Spinal cord (tissue), 10 donors: Measurements from ENCODE around the gene WIPF3. TPM values are rescaled to one million over a fixed set of nuclear protein-coding genes. Genes with fewer than 3 reads are reported as not detected.

Source experiments
- DNase-seq, 6 donors: peaks; one replicate each; pipeline versions ENCODE4 v3.0.0 to v3.0.0-alpha.2; 2013 to 2015; ENCODE audit warnings: low spot score in 6 of 6, low read depth in 4 of 6
- H3K27ac ChIP-seq: one replicate; pipeline ENCODE4 v1.5.1; 2013; ENCODE audit warnings: low read depth, low read length, control low read depth
- H3K27me3 ChIP-seq: one replicate; pipeline ENCODE4 v1.6.1; 2013; ENCODE audit warnings: low read length; ENCODE audit not compliant: control insufficient read depth, insufficient read depth
- H3K36me3 ChIP-seq: one replicate; pipeline ENCODE4 v1.6.1; 2013; ENCODE audit warnings: low read length; ENCODE audit not compliant: control insufficient read depth, insufficient read depth
- H3K4me1 ChIP-seq: one replicate; pipeline ENCODE4 v1.6.1; 2013; ENCODE audit warnings: low read length; ENCODE audit not compliant: control insufficient read depth, insufficient read depth
- H3K4me3 ChIP-seq: one replicate; pipeline ENCODE4 v1.5.1; 2013; ENCODE audit warnings: low read depth, low read length, control low read depth
- H3K9me3 ChIP-seq: one replicate; pipeline ENCODE4 v1.6.1; 2013; ENCODE audit warnings: low read length; ENCODE audit not compliant: control insufficient read depth, insufficient read depth
- WGBS: methylation state at CpG from one replicate; pipeline ENCODE4 v1.1.5; 2013; ENCODE audit warnings: missing lambda C conversion rate; ENCODE audit not compliant: insufficient coverage; 5-methylcytosine and 5-hydroxymethylcytosine counted together
- polyA plus RNA-seq, 2 donors: library from polyadenylated mRNA; unstranded; fragments of 120-200 nt; gene quantifications; one replicate each; pipeline ENCODE4 v1.2.1, GENCODE V29; 2013; ENCODE audit not compliant: insufficient read length in 2 of 2
- total RNA-seq, 2 donors: library from RNA; depleted of rRNA in 1 of 2; stranded (reverse); fragments of 120-200 nt in 1 of 2; fragments of >200 nt in 1 of 2; gene quantifications; one replicate each; pipeline versions ENCODE4 v1.2.3 to v1.2.4, GENCODE V29; 2013 to 2014
- donor health status: healthy.

The WIPF3 gene
- total and polyA plus RNA-seq, 4 donors: 4.5 to 17.8 (median 11.1) TPM

GRCh38 chr7:29825775-29826529 lies 19.6 kb downstream of the WIPF3 start:
- no peak overlapping the region for H3K27ac ChIP-seq
- H3K4me3 ChIP-seq: no peak overlapping the region
- no peaks in the 10 kb centered on the region for H3K36me3 ChIP-seq
- DNase-seq: no peak
- H3K4me1 ChIP-seq: no peaks in the 10 kb centered on the region
- 87% methylated on average over 6 of the region's 7 CpGs for WGBS
- H3K9me3 ChIP-seq: peaks cover 3% of the 10 kb centered on the region
- no peaks in the 10 kb centered on the region for H3K27me3 ChIP-seq

- no peak for DNase-seq
- Histone ChIP-seq H3K36me3 (no peaks in the 10 kb centered on the region), H3K27ac (no peak overlapping the region), H3K9me3 (peaks cover 2% of the 10 kb centered on the region), H3K4me3 (no peak overlapping the region), H3K4me1 (no peaks in the 10 kb centered on the region), H3K27me3 (no peaks in the 10 kb centered on the region)
- WGBS: no CpG with 5 or more reads among the region's 2 CpGs
Measured at GRCh38 chr7:29826530-29826822, 20.2 kb downstream of the WIPF3 start.

- Histone ChIP-seq H3K36me3 (no peaks in the 10 kb centered on the region), H3K27ac (no peak overlapping the region), H3K4me1 (no peaks in the 10 kb centered on the region), H3K9me3 (no peaks in the 10 kb centered on the region), H3K27me3 (no peaks in the 10 kb centered on the region), H3K4me3 (no peak overlapping the region)
- DNase-seq: no peak
Measured at GRCh38 chr7:29826904-29827303, 20.6 kb downstream of the WIPF3 start.

- Histone ChIP-seq H3K36me3 (peaks cover 2% of the 10 kb centered on the region), H3K27ac (no peak overlapping the region), H3K9me3 (no peaks in the 10 kb centered on the region), H3K4me1 (no peaks in the 10 kb centered on the region), H3K27me3 (no peaks in the 10 kb centered on the region), H3K4me3 (no peak overlapping the region)
- DNase-seq: no peak
- 98% methylated on average over 4 of the region's 6 CpGs for WGBS
Measured at GRCh38 chr7:29831705-29832104, 25.4 kb downstream of the WIPF3 start.

GRCh38 chr7:29833929-29834328 lies 27.6 kb downstream of the WIPF3 start:
- no peak overlapping the region for H3K27ac ChIP-seq
- DNase-seq: peak in 1 of 6 donors; percentile 42
- 62% methylated on average over 2 of the region's 2 CpGs for WGBS
- peaks cover 2% of the 10 kb centered on the region for H3K36me3 ChIP-seq
- no peaks in the 10 kb centered on the region for H3K27me3 ChIP-seq
- no peaks in the 10 kb centered on the region for H3K9me3 ChIP-seq
- H3K4me3 ChIP-seq: no peak overlapping the region
- no peaks in the 10 kb centered on the region for H3K4me1 ChIP-seq

- no peaks in the 10 kb centered on the region for H3K9me3 ChIP-seq
- H3K27me3 ChIP-seq: no peaks in the 10 kb centered on the region
- no peak overlapping the region for H3K4me3 ChIP-seq
- no peaks in the 10 kb centered on the region for H3K4me1 ChIP-seq
- no peak for DNase-seq
- H3K36me3 ChIP-seq: peaks cover 2% of the 10 kb centered on the region
- no peak overlapping the region for H3K27ac ChIP-seq
- 90% methylated on average over 6 of the region's 12 CpGs for WGBS
Measured at GRCh38 chr7:29835718-29836117, 29.4 kb downstream of the WIPF3 start.

- Histone ChIP-seq H3K4me3 (no peak overlapping the region), H3K27ac (no peak overlapping the region), H3K36me3 (peaks cover 2% of the 10 kb centered on the region), H3K27me3 (no peaks in the 10 kb centered on the region), H3K4me1 (peaks cover 7% of the 10 kb centered on the region), H3K9me3 (no peaks in the 10 kb centered on the region)
- DNase-seq: peak in 1 of 6 donors; percentile 15
- WGBS: 71% methylated on average over 5 of the region's 7 CpGs
Measured at GRCh38 chr7:29839302-29839701, 33.0 kb downstream of the WIPF3 start.

- WGBS: 85% methylated on average over 3 of the region's 3 CpGs
- no peak for DNase-seq
- Histone ChIP-seq H3K27ac (no peak overlapping the region), H3K27me3 (no peaks in the 10 kb centered on the region), H3K4me3 (no peak overlapping the region), H3K4me1 (peaks cover 7% of the 10 kb centered on the region), H3K36me3 (peaks cover 2% of the 10 kb centered on the region), H3K9me3 (no peaks in the 10 kb centered on the region)
Measured at GRCh38 chr7:29839921-29840320, 33.6 kb downstream of the WIPF3 start.

- no peak overlapping the region for H3K27ac ChIP-seq
- peaks cover under 1% of the 10 kb centered on the region for H3K36me3 ChIP-seq
- no peak for DNase-seq
- 88% methylated on average over 6 of the region's 6 CpGs for WGBS
- peaks cover 7% of the 10 kb centered on the region for H3K4me1 ChIP-seq
- no peaks in the 10 kb centered on the region for H3K9me3 ChIP-seq
- no peaks in the 10 kb centered on the region for H3K27me3 ChIP-seq
- no peak overlapping the region for H3K4me3 ChIP-seq
Measured at GRCh38 chr7:29840701-29841100, 34.4 kb downstream of the WIPF3 start.

GRCh38 chr7:29841926-29842701 lies 35.8 kb downstream of the WIPF3 start:
- Histone ChIP-seq H3K4me3 (no peak overlapping the region), H3K27me3 (no peaks in the 10 kb centered on the region), H3K9me3 (no peaks in the 10 kb centered on the region), H3K36me3 (no peaks in the 10 kb centered on the region), H3K4me1 (peaks cover 7% of the 10 kb centered on the region), H3K27ac (no peak overlapping the region)
- peak in 2 of 6 donors; percentile 23 to 57 for DNase-seq
- 76% methylated on average over 7 of the region's 11 CpGs for WGBS
